ENCODE results near the gene TADA2B. TPM values are rescaled to one million over a fixed set of nuclear protein-coding genes. Genes with fewer than 3 reads are reported as not detected.
A peak's percentile ranks its signal among the peaks of the same experiment; 100 is the strongest.

Gene TADA2B
- total and polyA plus RNA-seq, 9 of the 15 experiments (the other 6 are each of a cell fraction or from before 2014, with no cell fraction given) = 0.55 to 12.2 (median 7.5) TPM

DNA sequence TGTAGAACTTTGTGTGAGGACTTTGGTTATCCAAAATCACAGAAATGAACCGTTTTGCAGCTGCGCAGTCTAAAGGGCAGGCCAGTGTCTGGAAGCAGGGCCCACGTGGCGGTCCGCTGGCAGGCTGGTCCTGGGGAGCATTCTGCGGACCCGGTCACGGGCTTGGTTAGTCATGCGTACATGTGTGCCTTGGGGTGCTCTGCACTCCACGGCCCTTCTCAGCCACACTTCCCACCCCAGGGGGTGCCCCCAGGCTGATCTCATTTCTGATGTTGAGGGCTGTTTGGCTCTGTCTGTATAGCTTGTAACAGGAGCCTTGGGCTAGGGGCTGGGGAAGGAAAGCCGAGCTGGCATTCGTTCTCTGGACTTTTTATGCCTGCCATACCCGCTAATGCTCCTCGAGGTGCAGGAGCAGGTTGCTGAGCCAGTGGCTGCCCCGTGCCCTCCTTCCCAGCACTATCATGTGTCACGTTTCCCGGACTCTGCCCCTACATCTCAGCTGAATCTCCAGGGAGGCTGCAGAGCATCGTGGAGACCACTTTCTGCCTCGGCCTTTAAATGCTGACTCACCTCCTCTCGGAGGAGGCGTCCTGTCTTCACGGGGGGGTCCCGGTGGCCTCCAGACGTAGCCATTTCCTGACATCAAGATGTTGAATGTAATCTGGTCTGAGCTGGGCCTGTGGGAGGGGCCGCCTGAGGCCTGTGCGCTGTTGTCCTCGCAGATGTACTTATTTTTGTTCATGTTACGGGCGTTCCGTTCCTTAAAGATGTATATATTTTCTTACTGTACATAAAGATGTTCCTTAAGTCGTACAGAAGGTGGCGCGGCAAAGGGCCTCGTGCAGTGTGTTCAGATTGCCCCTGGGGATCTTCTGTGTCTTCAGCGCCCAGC lies 11.4 kb upstream of the TADA2B start (continued):
- TF ChIP-seq, protein P1, sequence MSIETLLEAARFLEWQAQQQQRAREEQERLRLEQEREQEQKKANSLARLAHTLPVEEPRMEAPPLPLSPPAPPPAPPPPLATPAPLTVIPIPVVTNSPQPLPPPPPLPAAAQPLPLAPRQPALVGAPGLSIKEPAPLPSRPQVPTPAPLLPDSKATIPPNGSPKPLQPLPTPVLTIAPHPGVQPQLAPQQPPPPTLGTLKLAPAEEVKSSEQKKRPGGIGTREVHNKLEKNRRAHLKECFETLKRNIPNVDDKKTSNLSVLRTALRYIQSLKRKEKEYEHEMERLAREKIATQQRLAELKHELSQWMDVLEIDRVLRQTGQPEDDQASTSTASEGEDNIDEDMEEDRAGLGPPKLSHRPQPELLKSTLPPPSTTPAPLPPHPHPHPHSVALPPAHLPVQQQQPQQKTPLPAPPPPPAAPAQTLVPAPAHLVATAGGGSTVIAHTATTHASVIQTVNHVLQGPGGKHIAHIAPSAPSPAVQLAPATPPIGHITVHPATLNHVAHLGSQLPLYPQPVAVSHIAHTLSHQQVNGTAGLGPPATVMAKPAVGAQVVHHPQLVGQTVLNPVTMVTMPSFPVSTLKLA (conservative IDR thresholded peaks at IDR 0.05) = peak; percentile 52 to 80
- TF ChIP-seq CXXC5 (CRISPR knock-in tag; IDR thresholded peaks at IDR 0.05) (peak; percentile 79), NFYB (IDR thresholded peaks at IDR 0.05; ENCODE audit: extremely low read depth, insufficient read length) (no peak), SNRNP70 (optimal IDR thresholded peaks at IDR 0.05; ENCODE audit: low read depth, low read length) (no peak), MAFK (IDR thresholded peaks at IDR 0.05; ENCODE audit: low read length) (peak; percentile 92), PPARD (CRISPR knock-in tag; IDR thresholded peaks at IDR 0.05) (no peak), MCM5 (IDR thresholded peaks at IDR 0.05; ENCODE audit: low read depth) (no peak), ZKSCAN1 (IDR thresholded peaks at IDR 0.05; ENCODE audit: low read depth, low read length) (no peak), RAD21 (CRISPR knock-in tag; conservative IDR thresholded peaks at IDR 0.05 in 1 of 2, IDR thresholded peaks at IDR 0.05 in 1 of 2) (peak; percentile 7 to 32; a peak in 2 of 4 replicates), TBP (optimal IDR thresholded peaks at IDR 0.05; ENCODE audit: low read depth, low read length) (no peak), ZNF644 (tag; IDR thresholded peaks at IDR 0.05; ENCODE audit: low read depth) (no peak), ERF (CRISPR knock-in tag; IDR thresholded peaks at IDR 0.05) (no peak), NRF1 (conservative IDR thresholded peaks at IDR 0.05 in 1 of 2, IDR thresholded peaks at IDR 0.05 in 1 of 2) (peak; percentile 38 to 63; a peak in 3 of 4 replicates), ARID2 (IDR thresholded peaks at IDR 0.05) (no peak), RCOR1 (IDR thresholded peaks at IDR 0.05; ENCODE audit: borderline replicate concordance in 1 of 2, low read depth in 2 of 2, low read length in 2 of 2) (peak in 1 of 2 experiments; percentile 70; a peak in 2 of 4 replicates), ZNF197 (CRISPR knock-in tag; IDR thresholded peaks at IDR 0.05; ENCODE audit: low read depth) (no peak), MEF2A (IDR thresholded peaks at IDR 0.05; ENCODE audit: control insufficient read depth, low read depth, low read length) (no peak), SREBF2 (CRISPR knock-in tag; IDR thresholded peaks at IDR 0.05) (no peak), GTF2F1 (IDR thresholded peaks at IDR 0.05; ENCODE audit: low read depth, low read length) (no peak), RBFOX2 (IDR thresholded peaks at IDR 0.05; ENCODE audit: low read depth, low read length) (peak; percentile 34; the same call in 1 of the 2 replicates)
- TF ChIP-seq, protein P2, sequence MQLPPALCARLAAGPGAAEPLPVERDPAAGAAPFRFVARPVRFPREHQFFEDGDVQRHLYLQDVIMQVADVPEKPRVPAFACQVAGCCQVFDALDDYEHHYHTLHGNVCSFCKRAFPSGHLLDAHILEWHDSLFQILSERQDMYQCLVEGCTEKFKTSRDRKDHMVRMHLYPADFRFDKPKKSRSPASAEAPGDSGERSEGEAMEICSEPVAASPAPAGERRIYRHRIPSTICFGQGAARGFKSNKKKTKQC (CRISPR knock-in tag; IDR thresholded peaks at IDR 0.05) = no peak
- TF ChIP-seq, protein P3, sequence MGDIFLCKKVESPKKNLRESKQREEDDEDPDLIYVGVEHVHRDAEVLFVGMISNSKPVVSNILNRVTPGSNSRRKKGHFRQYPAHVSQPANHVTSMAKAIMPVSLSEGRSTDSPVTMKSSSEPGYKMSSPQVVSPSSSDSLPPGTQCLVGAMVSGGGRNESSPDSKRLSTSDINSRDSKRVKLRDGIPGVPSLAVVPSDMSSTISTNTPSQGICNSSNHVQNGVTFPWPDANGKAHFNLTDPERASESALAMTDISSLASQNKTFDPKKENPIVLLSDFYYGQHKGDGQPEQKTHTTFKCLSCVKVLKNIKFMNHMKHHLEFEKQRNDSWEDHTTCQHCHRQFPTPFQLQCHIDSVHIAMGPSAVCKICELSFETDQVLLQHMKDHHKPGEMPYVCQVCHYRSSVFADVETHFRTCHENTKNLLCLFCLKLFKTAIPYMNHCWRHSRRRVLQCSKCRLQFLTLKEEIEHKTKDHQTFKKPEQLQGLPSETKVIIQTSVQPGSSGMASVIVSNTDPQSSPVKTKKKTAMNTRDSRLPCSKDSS (IDR thresholded peaks at IDR 0.05; ENCODE audit: low read depth, partially characterized antibody) = no peak
- TF ChIP-seq, protein P4, sequence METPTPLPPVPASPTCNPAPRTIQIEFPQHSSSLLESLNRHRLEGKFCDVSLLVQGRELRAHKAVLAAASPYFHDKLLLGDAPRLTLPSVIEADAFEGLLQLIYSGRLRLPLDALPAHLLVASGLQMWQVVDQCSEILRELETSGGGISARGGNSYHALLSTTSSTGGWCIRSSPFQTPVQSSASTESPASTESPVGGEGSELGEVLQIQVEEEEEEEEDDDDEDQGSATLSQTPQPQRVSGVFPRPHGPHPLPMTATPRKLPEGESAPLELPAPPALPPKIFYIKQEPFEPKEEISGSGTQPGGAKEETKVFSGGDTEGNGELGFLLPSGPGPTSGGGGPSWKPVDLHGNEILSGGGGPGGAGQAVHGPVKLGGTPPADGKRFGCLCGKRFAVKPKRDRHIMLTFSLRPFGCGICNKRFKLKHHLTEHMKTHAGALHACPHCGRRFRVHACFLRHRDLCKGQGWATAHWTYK (CRISPR knock-in tag; IDR thresholded peaks at IDR 0.05) = no peak

All from K562 (cell line).